HEK293 (cell line): Measurements from ENCODE around the gene DUSP22.

Experiments
- CTCF ChIA-PET: fragments of 350-600 bp; formaldehyde crosslinking; extraction: SDS; loops from one replicate; lab custom pipeline; 2021; ENCODE audit warnings: antibody characterized with exemption; lab: Yijun Ruan, JAX
- POLR2A ChIA-PET: fragments of 300-600 bp; formaldehyde crosslinking; extraction: SDS; loops from one replicate; lab custom pipeline; 2020; ENCODE audit warnings: antibody characterized with exemption, inconsistent platforms; lab: Yijun Ruan, JAX
- H3K27ac ChIP-seq: fragments of 200-500 bp; sonication (Bioruptor generic); 2 replicates; pipeline ENCODE4 v1.5.1; 2014; ENCODE audit warnings: low read depth, low read length, control low read depth, inconsistent platforms; ENCODE audit errors: extremely low read depth
- H3K36me3 ChIP-seq, 2 experiments: fragments of 200-500 bp in 1 of 2; sonication (Bioruptor generic) in 1 of 2; 1 replicate in 1 of 2; 2 replicates in 1 of 2; pipeline ENCODE4 v1.5.1; 2014 to 2017; ENCODE audit warnings: inconsistent platforms in 2 of 2, low read length in 2 of 2; ENCODE audit not compliant: control insufficient read depth in 2 of 2, insufficient read depth in 1 of 2
- H3K4me1 ChIP-seq: fragments of 200-500 bp; sonication (Bioruptor generic); 2 replicates; pipeline ENCODE4 v1.5.1; 2014; ENCODE audit warnings: mild to moderate bottlenecking, low read length, inconsistent platforms; ENCODE audit not compliant: control insufficient read depth, insufficient read depth
- H3K4me3 ChIP-seq: 2 replicates; pipeline ENCODE4 v1.5.1; 2011; ENCODE audit warnings: low read depth, mild to moderate bottlenecking, control low read depth, low read length, moderate library complexity
- H3K9me3 ChIP-seq: fragments of 200-500 bp; sonication (Bioruptor generic); 2 replicates; pipeline ENCODE4 v1.5.1; 2014; ENCODE audit warnings: low read depth, low read length, inconsistent platforms; ENCODE audit not compliant: control insufficient read depth, insufficient read depth
- IKZF3 ChIP-seq: fragments of 450-650 bp; IDR thresholded peaks from 2 replicates; pipeline ENCODE4 v1.5.0; 2018; ENCODE audit warnings: missing biosample characterization, mild to moderate bottlenecking, missing genetic modification characterization, moderate library complexity
- SCRT2 ChIP-seq: fragments of 450-650 bp; formaldehyde crosslinking; IDR thresholded peaks from 2 replicates; pipeline ENCODE4 v1.5.1; 2016; ENCODE audit warnings: missing biosample characterization, missing genetic modification characterization
- SP2 ChIP-seq: fragments of 450-650 bp; formaldehyde crosslinking; IDR thresholded peaks from 2 replicates; pipeline ENCODE4 v1.5.1; 2016; ENCODE audit warnings: missing biosample characterization, missing genetic modification characterization
- TRIM28 ChIP-seq: IDR thresholded peaks from 2 replicates; pipeline ENCODE4 v1.6.1; 2011; ENCODE audit warnings: low read length, control low read depth, borderline replicate concordance
- ZFP37 ChIP-seq: fragments of 450-650 bp; formaldehyde crosslinking; IDR thresholded peaks from 2 replicates; pipeline ENCODE4 v1.5.1; 2016; ENCODE audit warnings: missing biosample characterization, missing genetic modification characterization
- ZFP69B ChIP-seq: fragments of 450-650 bp; formaldehyde crosslinking; IDR thresholded peaks from 2 replicates; pipeline ENCODE4 v1.5.1; 2016; ENCODE audit warnings: missing biosample characterization, missing genetic modification characterization
- ZNF112 ChIP-seq: fragments of 450-650 bp; formaldehyde crosslinking; IDR thresholded peaks from 2 replicates; pipeline ENCODE4 v1.5.0; 2017; ENCODE audit warnings: missing biosample characterization, missing genetic modification characterization
- ZNF175 ChIP-seq: fragments of 450-650 bp; formaldehyde crosslinking; IDR thresholded peaks from 2 replicates; pipeline ENCODE4 v1.5.1; 2016; ENCODE audit warnings: missing biosample characterization, missing genetic modification characterization
- ZNF416 ChIP-seq: fragments of 450-650 bp; formaldehyde crosslinking; IDR thresholded peaks from 2 replicates; pipeline ENCODE4 v1.5.1; 2016; ENCODE audit warnings: missing biosample characterization, missing genetic modification characterization
- ZNF426 ChIP-seq: fragments of 450-650 bp; formaldehyde crosslinking; IDR thresholded peaks from 2 replicates; pipeline ENCODE4 v1.5.1; 2017; ENCODE audit warnings: missing biosample characterization, missing genetic modification characterization, mild to moderate bottlenecking, inconsistent platforms, moderate library complexity
- ZNF521 ChIP-seq: fragments of 450-650 bp; formaldehyde crosslinking; IDR thresholded peaks from 2 replicates; pipeline ENCODE4 v1.5.1; 2017; ENCODE audit warnings: missing biosample characterization, mild to moderate bottlenecking, missing genetic modification characterization
- ZNF600 ChIP-seq: fragments of 450-650 bp; formaldehyde crosslinking; IDR thresholded peaks from 2 replicates; pipeline ENCODE4 v1.5.1; 2016; ENCODE audit warnings: missing biosample characterization, missing genetic modification characterization
- ZNF623 ChIP-seq: fragments of 450-650 bp; formaldehyde crosslinking; IDR thresholded peaks from 2 replicates; pipeline ENCODE4 v1.5.1; 2016; ENCODE audit warnings: missing biosample characterization, missing genetic modification characterization
- ZNF629 ChIP-seq: fragments of 450-650 bp; formaldehyde crosslinking; IDR thresholded peaks from 2 replicates; pipeline ENCODE4 v1.5.1; 2017; ENCODE audit warnings: missing biosample characterization, missing genetic modification characterization
- ZNF677 ChIP-seq: fragments of 450-650 bp; IDR thresholded peaks from 2 replicates; pipeline ENCODE4 v1.5.0; 2018; ENCODE audit warnings: missing biosample characterization, mild to moderate bottlenecking, missing genetic modification characterization, moderate library complexity
- ZNF76 ChIP-seq: fragments of 450-650 bp; formaldehyde crosslinking; IDR thresholded peaks from 2 replicates; pipeline ENCODE4; 2016; ENCODE audit warnings: low read depth, missing biosample characterization, missing genetic modification characterization, borderline replicate concordance
- ZNF830 ChIP-seq: fragments of 450-650 bp; IDR thresholded peaks from 2 replicates; pipeline ENCODE4 v1.5.0; 2018; ENCODE audit warnings: missing biosample characterization, missing genetic modification characterization, low read depth, mild to moderate bottlenecking, moderate library complexity
- ZSCAN30 ChIP-seq: fragments of 450-650 bp; IDR thresholded peaks from 2 replicates; pipeline ENCODE4 v1.5.1; 2018; ENCODE audit warnings: missing biosample characterization, mild to moderate bottlenecking, missing genetic modification characterization, moderate library complexity
- TF ChIP-seq, protein P1 (sequence below): fragments of 450-650 bp; formaldehyde crosslinking; IDR thresholded peaks from 2 replicates; pipeline ENCODE4 v1.5.1; 2016; ENCODE audit warnings: missing biosample characterization, missing genetic modification characterization
- TF ChIP-seq, protein P2 (sequence below): fragments of 450-650 bp; formaldehyde crosslinking; IDR thresholded peaks from 2 replicates; pipeline ENCODE4 v1.5.1; 2017; ENCODE audit warnings: missing biosample characterization, mild to moderate bottlenecking, missing genetic modification characterization, moderate library complexity
- TF ChIP-seq, protein P3 (sequence below): fragments of 450-650 bp; formaldehyde crosslinking; IDR thresholded peaks from 2 replicates; pipeline ENCODE4 v1.5.1; 2016; ENCODE audit warnings: missing biosample characterization, missing genetic modification characterization
- TF ChIP-seq, protein P4 (sequence below): fragments of 450-650 bp; formaldehyde crosslinking; IDR thresholded peaks from 2 replicates; pipeline ENCODE4 v1.5.1; 2017; ENCODE audit warnings: missing biosample characterization, missing genetic modification characterization

Gene DUSP22

DNA sequence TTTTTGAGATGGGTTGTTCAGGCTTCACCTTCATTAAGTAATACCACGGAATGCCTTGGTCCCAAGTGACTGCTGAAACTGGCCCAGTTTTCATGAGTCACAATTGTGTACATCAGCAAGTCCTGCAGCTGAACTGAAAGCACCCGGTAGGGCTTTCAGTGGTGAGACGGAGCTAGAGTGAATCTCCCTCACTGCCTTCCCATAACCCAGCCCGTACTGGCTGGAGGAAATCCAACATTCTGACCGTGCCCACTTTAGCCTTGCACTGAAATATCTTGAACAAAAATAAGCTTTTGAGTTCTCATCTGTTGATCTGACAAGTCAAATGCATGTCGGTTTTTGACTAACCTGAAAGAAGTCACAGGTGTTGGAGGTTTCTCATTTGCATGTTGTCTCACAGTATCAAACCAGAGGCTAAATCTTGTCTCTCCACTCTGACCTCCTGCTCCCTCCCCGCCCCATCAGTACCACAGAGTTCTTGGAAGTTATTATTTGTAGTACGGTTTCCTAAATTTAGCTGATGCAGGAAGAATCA lies 35.9 kb downstream of the DUSP22 start:
- no peaks in the 10 kb centered on the region for H3K9me3 ChIP-seq
- no peaks in the 10 kb centered on the region for H3K36me3 ChIP-seq
- H3K4me3 ChIP-seq = no peak overlapping the region
- TF ChIP-seq, protein P1, sequence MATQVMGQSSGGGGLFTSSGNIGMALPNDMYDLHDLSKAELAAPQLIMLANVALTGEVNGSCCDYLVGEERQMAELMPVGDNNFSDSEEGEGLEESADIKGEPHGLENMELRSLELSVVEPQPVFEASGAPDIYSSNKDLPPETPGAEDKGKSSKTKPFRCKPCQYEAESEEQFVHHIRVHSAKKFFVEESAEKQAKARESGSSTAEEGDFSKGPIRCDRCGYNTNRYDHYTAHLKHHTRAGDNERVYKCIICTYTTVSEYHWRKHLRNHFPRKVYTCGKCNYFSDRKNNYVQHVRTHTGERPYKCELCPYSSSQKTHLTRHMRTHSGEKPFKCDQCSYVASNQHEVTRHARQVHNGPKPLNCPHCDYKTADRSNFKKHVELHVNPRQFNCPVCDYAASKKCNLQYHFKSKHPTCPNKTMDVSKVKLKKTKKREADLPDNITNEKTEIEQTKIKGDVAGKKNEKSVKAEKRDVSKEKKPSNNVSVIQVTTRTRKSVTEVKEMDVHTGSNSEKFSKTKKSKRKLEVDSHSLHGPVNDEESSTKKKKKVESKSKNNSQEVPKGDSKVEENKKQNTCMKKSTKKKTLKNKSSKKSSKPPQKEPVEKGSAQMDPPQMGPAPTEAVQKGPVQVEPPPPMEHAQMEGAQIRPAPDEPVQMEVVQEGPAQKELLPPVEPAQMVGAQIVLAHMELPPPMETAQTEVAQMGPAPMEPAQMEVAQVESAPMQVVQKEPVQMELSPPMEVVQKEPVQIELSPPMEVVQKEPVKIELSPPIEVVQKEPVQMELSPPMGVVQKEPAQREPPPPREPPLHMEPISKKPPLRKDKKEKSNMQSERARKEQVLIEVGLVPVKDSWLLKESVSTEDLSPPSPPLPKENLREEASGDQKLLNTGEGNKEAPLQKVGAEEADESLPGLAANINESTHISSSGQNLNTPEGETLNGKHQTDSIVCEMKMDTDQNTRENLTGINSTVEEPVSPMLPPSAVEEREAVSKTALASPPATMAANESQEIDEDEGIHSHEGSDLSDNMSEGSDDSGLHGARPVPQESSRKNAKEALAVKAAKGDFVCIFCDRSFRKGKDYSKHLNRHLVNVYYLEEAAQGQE (tag by site-specific recombination) = no peak
- TF ChIP-seq ZNF623 (no peak), SP2 (tag by site-specific recombination) (no peak), ZFP37 (tag by site-specific recombination) (no peak), ZNF677 (tag by site-specific recombination) (no peak), IKZF3 (no peak), ZNF76 (peak; percentile 21; the same call in 1 of the 2 replicates), ZFP69B (no peak), ZNF600 (tag by site-specific recombination) (peak; percentile 87; the same call in 1 of the 2 replicates), TRIM28 (peak; percentile 81; the same call in 1 of the 2 replicates), ZNF629 (0 out of 2 replicates have a peak, but pooled peaks have one; percentile 13), ZNF426 (tag by site-specific recombination) (no peak), ZNF521 (tag by site-specific recombination) (no peak), ZSCAN30 (tag by site-specific recombination) (no peak), SCRT2 (tag by site-specific recombination) (peak; percentile 69)
- TF ChIP-seq, protein P2, sequence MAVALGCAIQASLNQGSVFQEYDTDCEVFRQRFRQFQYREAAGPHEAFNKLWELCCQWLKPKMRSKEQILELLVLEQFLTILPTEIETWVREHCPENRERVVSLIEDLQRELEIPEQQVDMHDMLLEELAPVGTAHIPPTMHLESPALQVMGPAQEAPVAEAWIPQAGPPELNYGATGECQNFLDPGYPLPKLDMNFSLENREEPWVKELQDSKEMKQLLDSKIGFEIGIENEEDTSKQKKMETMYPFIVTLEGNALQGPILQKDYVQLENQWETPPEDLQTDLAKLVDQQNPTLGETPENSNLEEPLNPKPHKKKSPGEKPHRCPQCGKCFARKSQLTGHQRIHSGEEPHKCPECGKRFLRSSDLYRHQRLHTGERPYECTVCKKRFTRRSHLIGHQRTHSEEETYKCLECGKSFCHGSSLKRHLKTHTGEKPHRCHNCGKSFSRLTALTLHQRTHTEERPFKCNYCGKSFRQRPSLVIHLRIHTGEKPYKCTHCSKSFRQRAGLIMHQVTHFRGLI (tag by site-specific recombination) = peak; percentile 96
- POLR2A ChIA-PET = interaction anchor here (1.0 kb wide), 1 partner anchor 42 kb away, joined by 3 read pairs; no protein-coding TSS in a partner anchor
- H3K4me1 ChIP-seq = peaks cover 33% of the 10 kb centered on the region
- no peak overlapping the region for H3K27ac ChIP-seq
- CTCF ChIA-PET = interaction anchor here (0.6 kb wide), 2 partner anchors 16 to 146 kb away, joined by 3 read pairs; no protein-coding TSS in a partner anchor

DNA sequence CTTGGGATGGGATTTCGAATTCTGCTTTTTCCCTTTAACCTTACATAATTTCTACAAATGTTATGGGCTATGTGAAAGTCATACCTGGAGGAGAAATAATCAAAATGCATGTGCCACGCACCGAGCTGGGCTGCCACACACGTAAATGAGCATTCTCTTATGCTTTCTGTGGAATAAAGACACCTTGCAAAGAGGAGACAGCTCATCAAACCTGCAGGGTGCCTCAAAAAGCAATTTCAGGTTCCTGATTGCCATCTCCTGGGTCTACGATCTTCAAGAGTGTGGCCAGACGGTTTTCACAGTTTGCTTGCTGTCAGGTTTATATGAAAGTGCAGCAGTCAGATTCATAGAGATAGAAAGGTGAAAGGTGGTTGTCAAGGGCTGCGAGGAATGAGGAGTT lies 36.6 kb downstream of the DUSP22 start:
- H3K36me3 ChIP-seq = no peaks in the 10 kb centered on the region
- H3K9me3 ChIP-seq = no peaks in the 10 kb centered on the region
- ChIA-PET POLR2A (no interaction called here), CTCF (interaction anchor here (0.6 kb wide), 2 partner anchors 17 to 147 kb away, joined by 3 read pairs; no protein-coding TSS in a partner anchor)
- H3K4me1 ChIP-seq = peaks cover 33% of the 10 kb centered on the region
- no peak overlapping the region for H3K4me3 ChIP-seq
- TF ChIP-seq, protein P3, sequence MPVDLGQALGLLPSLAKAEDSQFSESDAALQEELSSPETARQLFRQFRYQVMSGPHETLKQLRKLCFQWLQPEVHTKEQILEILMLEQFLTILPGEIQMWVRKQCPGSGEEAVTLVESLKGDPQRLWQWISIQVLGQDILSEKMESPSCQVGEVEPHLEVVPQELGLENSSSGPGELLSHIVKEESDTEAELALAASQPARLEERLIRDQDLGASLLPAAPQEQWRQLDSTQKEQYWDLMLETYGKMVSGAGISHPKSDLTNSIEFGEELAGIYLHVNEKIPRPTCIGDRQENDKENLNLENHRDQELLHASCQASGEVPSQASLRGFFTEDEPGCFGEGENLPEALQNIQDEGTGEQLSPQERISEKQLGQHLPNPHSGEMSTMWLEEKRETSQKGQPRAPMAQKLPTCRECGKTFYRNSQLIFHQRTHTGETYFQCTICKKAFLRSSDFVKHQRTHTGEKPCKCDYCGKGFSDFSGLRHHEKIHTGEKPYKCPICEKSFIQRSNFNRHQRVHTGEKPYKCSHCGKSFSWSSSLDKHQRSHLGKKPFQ (tag by site-specific recombination) = no peak
- TF ChIP-seq ZNF830 (tag by site-specific recombination) (no peak), ZNF416 (tag by site-specific recombination) (no peak), ZNF112 (no peak), ZNF175 (tag by site-specific recombination) (no peak)
- TF ChIP-seq, protein P4, sequence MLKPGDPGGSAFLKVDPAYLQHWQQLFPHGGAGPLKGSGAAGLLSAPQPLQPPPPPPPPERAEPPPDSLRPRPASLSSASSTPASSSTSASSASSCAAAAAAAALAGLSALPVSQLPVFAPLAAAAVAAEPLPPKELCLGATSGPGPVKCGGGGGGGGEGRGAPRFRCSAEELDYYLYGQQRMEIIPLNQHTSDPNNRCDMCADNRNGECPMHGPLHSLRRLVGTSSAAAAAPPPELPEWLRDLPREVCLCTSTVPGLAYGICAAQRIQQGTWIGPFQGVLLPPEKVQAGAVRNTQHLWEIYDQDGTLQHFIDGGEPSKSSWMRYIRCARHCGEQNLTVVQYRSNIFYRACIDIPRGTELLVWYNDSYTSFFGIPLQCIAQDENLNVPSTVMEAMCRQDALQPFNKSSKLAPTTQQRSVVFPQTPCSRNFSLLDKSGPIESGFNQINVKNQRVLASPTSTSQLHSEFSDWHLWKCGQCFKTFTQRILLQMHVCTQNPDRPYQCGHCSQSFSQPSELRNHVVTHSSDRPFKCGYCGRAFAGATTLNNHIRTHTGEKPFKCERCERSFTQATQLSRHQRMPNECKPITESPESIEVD = no peak
- H3K27ac ChIP-seq = no peak overlapping the region
